Chondrocyte (in vitro differentiated cells): Measurements from ENCODE around the gene GPA33. TPM values are rescaled to one million over a fixed set of nuclear protein-coding genes. Genes with fewer than 3 reads are reported as not detected.

ENCODE experiments used
- DNase-seq: peaks from one replicate; pipeline ENCODE4 v3.0.0; 2021; ENCODE audit warnings: mixed read lengths, low spot score
- H3K27ac Mint-ChIP-seq: one replicate; pipeline ENCODE4 v1.8.0; 2021; ENCODE audit warnings: mild to moderate bottlenecking, moderate library complexity, mixed read lengths; ENCODE audit not compliant: unreplicated experiment
- H3K27me3 Mint-ChIP-seq: 2 replicates; pipeline ENCODE4 v1.8.0; 2021; ENCODE audit warnings: low read depth, mixed read lengths
- H3K36me3 Mint-ChIP-seq: 2 replicates; pipeline ENCODE4 v1.8.0; 2021; ENCODE audit warnings: low read depth, mixed read lengths
- H3K4me1 Mint-ChIP-seq: 2 replicates; pipeline ENCODE4 v1.8.0; 2021; ENCODE audit warnings: low read depth, mild to moderate bottlenecking, mixed read lengths
- H3K4me3 Mint-ChIP-seq: one replicate; pipeline ENCODE4 v1.8.0; 2021; ENCODE audit warnings: mild to moderate bottlenecking, moderate library complexity, mixed read lengths; ENCODE audit not compliant: unreplicated experiment
- H3K9me3 Mint-ChIP-seq: 2 replicates; pipeline ENCODE4 v1.8.0; 2021; ENCODE audit warnings: low read depth, mixed read lengths
- CTCF ChIP-seq: fragments of 200-600 bp; sonication (generic); IDR thresholded peaks from 2 replicates; pipeline ENCODE4 v1.5.0; 2021; ENCODE audit warnings: antibody characterized with exemption, mild to moderate bottlenecking, moderate library complexity
- total RNA-seq: library from RNA; stranded (reverse); gene quantifications from 3 replicates; pipeline ENCODE4 v1.2.1, GENCODE V29; 2021

The GPA33 gene
- total RNA-seq, 1 donor from 2014 or later, result not detected

GRCh38 chr1:167111868-167112709 lies 21.9 kb upstream of the GPA33 start:
- Mint-ChIP-seq H3K27ac (no peak overlapping the region), H3K4me3 (no peak overlapping the region), H3K9me3 (peaks cover 13% of the 10 kb centered on the region), H3K36me3 (peaks cover 15% of the 10 kb centered on the region), H3K4me1 (peaks cover 16% of the 10 kb centered on the region), H3K27me3 (no peaks in the 10 kb centered on the region)
- no peak for DNase-seq
- TF ChIP-seq CTCF, result no peak

GRCh38 chr1:167110586-167110985 lies 20.4 kb upstream of the GPA33 start:
- Mint-ChIP-seq H3K36me3 (peaks cover 15% of the 10 kb centered on the region), H3K4me1 (peaks cover 16% of the 10 kb centered on the region), H3K27me3 (no peaks in the 10 kb centered on the region), H3K27ac (no peak overlapping the region), H3K9me3 (peaks cover 13% of the 10 kb centered on the region), H3K4me3 (no peak overlapping the region)
- DNase-seq, result no peak
- TF ChIP-seq CTCF, result no peak

- Mint-ChIP-seq H3K9me3 (peaks cover 13% of the 10 kb centered on the region), H3K4me3 (no peak overlapping the region), H3K4me1 (peaks cover 21% of the 10 kb centered on the region), H3K27me3 (no peaks in the 10 kb centered on the region), H3K36me3 (peaks cover 10% of the 10 kb centered on the region), H3K27ac (no peak overlapping the region)
- no peak for TF ChIP-seq CTCF
- no peak for DNase-seq
Observed at GRCh38 chr1:167109125-167109524, 18.9 kb upstream of the GPA33 start.

- Mint-ChIP-seq H3K4me1 (peaks cover 35% of the 10 kb centered on the region), H3K27ac (no peak overlapping the region), H3K4me3 (no peak overlapping the region), H3K27me3 (no peaks in the 10 kb centered on the region), H3K9me3 (peaks cover 13% of the 10 kb centered on the region), H3K36me3 (peaks cover 8% of the 10 kb centered on the region)
- no peak for TF ChIP-seq CTCF
- no peak for DNase-seq
Observed at GRCh38 chr1:167107456-167107855, 17.3 kb upstream of the GPA33 start.

- Mint-ChIP-seq H3K4me3 (no peak overlapping the region), H3K4me1 (peaks cover 35% of the 10 kb centered on the region), H3K27ac (no peak overlapping the region), H3K27me3 (no peaks in the 10 kb centered on the region), H3K9me3 (peaks cover 13% of the 10 kb centered on the region), H3K36me3 (peaks cover 8% of the 10 kb centered on the region)
- no peak for DNase-seq
- no peak for TF ChIP-seq CTCF
Observed at GRCh38 chr1:167106119-167106461, 15.9 kb upstream of the GPA33 start.
